ENCODE results near the gene GPATCH8. TPM values are rescaled to one million over a fixed set of nuclear protein-coding genes. Genes with fewer than 3 reads are reported as not detected.

The GPATCH8 gene
- total RNA-seq, 4 donors from 2014 or later = 33.8 to 49.3 (median 39.1) TPM

- TF ChIP-seq CTCF (IDR thresholded peaks at IDR 0.05; ENCODE audit: low read depth) = no peak
Measured at GRCh38 chr17:44374306-44375195, 128.7 kb downstream of the GPATCH8 start.

- TF ChIP-seq CTCF (IDR thresholded peaks at IDR 0.05; ENCODE audit: low read depth) = no peak
Measured at GRCh38 chr17:44372036-44372435, 131.2 kb downstream of the GPATCH8 start.

- TF ChIP-seq CTCF (IDR thresholded peaks at IDR 0.05; ENCODE audit: low read depth) = no peak
Measured at GRCh38 chr17:44367231-44367979, 135.8 kb downstream of the GPATCH8 start.

GRCh38 chr17:44363613-44364159 lies 139.5 kb downstream of the GPATCH8 start, which contains the start of gene FAM171A2:
FAM171A2 (minus strand) TSS chr17:44363853; CDS start chr17:44363714, 139 bp downstream.
- no peak for TF ChIP-seq CTCF (IDR thresholded peaks at IDR 0.05; ENCODE audit: low read depth)

- no peak for TF ChIP-seq CTCF (IDR thresholded peaks at IDR 0.05; ENCODE audit: low read depth)
Measured at GRCh38 chr17:44362949-44363612, 140.1 kb downstream of the GPATCH8 start.

GRCh38 chr17:44362459-44362948 lies 140.7 kb downstream of the GPATCH8 start:
- TF ChIP-seq CTCF (IDR thresholded peaks at IDR 0.05; ENCODE audit: low read depth) = no peak
